Activated CD8-positive, alpha-beta memory T cell treated with anti-CD3 and anti-CD28 coated beads for 48 hours (primary cell): ENCODE data around the gene SLC8A3.

Experiments used
- DNase-seq, 3 experiments: peaks; one replicate each; pipeline ENCODE4 v3.0.0-alpha.2; 2020; ENCODE audit warnings: low read depth in 2 of 3, low spot score in 2 of 3

SLC8A3 gene

DNA sequence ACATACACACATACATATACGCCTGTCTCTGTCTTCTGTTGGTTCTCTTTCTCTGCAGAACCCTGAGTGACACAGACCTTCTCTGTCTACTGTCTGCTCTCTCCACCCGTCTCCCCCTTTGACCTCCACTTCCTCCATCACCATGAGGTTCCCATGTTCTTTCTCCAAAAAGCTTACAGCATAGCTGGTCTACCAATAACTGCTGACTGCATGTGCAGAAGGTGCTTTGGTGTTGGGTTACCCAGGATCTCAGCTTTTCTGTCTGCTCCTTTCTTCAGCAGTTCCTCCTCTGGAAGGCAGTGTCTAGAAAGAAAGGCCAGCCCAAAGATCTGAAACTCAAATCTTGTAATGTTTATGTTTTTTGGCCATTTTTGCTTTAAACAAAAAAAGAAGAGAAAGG lies 184.0 kb downstream of the SLC8A3 start:
- no peak for DNase-seq

DNA sequence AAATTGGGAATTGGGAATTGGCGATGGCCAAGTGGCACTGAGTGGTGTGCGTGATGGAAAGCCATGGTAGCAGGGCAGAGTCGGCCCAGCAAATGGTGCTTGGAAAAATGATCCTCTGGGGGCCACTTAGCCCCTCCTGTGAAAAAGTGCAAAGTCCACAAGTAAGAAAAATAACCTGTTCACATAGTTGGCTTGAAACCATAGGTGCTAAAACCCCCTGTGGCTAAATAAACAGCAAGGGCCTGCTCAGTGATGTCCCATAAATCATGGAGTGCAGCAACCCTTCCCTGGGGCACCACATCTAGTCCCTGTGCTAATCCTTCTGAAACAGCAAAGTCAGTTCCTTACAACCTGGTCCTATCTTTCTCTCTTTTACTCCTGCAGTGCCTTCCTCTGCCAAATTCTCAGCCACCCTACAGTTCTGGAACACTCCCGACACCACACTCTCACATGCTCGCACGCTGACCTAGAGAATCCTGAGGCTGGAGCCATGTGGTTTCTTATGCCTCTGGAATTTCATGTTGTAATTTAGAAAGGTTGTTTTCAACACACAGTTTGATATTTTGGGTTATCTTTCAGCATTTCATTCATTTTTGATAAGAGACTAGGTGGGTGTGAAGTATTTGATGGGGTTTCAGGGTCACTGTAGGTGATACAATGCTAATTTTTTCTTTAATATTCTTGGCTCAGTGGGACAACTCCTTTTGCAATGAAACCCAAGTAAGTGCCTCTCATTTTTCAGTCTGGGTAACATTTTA lies 186.0 kb downstream of the SLC8A3 start:
- DNase-seq = no peak

DNA sequence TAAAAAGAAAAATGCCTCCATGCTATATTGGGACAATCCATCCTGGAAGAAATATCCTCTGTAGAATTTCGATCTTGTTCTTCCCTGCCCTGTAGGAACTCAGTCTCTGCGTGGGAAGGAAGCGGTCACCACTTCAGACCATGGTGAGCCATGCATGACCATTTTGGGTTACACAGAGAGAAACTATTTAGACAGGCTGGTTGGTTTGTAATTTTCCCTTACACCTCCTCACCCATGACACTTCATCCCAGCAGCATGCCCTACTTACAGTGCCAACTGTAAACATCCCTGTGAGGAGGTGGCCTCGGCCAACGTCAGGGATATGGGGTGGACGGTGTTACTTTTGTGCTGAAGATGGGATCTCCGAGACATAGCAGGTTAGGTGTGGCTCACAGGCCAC lies 188.2 kb downstream of the SLC8A3 start:
- no peak for DNase-seq

DNA sequence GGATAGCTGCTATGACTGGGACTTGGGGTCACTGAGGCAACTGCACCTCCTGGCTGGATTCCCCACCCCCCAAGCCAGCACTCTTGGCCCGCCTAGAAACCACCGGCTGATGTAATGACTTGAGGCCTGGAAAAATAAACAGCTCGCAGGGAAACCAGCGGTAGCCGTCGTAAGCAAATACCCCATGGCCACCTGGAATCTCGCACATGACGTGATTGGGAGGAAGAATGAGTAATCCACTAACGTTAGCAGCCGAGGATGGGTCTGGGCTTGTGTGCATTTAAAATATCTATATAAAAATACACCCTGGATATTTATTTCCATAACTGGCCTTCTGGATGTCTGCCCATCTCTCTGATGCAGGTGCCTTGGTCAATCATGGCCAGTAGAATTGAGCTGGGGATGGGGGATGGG lies 189.5 kb downstream of the SLC8A3 start:
- DNase-seq = no peak

DNA sequence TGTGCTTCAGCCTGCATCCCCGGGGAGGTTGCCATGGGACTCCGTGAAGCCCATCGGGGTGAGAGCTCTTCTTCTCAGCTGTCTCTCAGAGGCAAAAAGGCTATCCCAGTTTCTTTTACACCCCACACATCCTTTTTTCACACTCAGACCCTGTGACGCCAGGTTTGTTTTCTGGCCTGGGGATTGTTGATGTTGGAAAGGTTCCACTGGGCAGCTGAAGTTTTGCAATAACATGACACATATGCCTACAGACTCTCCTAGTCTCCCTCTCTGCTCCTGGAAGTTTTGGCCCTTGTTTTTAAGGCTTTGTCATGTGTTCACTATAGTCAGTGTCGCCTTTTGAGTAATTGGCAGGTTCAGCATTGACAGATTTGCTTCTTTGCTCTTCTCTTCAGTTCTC lies 190.9 kb downstream of the SLC8A3 start:
- DNase-seq = no peak

DNA sequence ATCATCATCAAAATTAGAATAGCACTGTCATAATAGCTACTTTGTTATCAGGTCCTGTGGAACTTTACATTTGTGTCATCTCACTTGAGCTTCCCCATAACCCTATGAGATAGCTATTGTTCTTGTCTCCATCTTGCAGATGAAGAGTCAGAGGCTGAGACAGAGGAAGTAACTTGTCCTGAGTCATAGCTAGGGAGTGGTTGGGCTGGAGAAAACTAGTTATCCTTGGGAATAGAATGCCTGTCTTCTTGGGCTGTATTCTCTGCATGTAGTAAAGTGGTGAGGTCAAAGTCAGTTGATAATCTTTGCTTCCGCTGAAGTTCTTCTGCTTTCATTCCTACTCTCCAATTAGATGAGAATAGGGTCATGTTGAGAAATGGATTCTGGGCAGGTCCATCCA lies 192.5 kb downstream of the SLC8A3 start:
- no peak for DNase-seq
